ENCODE data around the gene KLF13. TPM values are rescaled to one million over a fixed set of nuclear protein-coding genes. Genes with fewer than 3 reads are reported as not detected.

KLF13 gene
- total RNA-seq, 2 donors from 2014 or later: 18.7 to 18.9 TPM

DNA sequence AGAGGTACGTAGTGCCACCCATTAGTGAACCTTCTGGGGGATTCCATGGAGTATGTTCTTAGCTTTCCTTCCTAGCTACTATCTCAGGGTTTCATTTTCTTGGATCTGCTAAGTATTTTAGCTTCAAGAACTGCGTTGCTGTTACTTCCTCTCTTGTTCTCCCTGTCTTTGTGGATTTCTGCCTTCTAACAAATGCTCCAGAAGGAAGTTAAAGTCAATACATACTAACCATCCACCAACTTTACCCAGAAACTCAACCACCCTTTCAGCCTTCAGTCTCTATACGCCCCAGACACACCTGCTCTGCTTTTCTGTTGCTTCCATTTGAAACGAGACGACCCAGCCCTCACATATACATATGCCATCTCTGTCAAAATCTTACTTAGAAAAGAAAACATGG lies 2.4 kb upstream of the KLF13 start:
- H3K4me1 Mint-ChIP-seq: peaks cover 28% of the 10 kb centered on the region
- Histone ChIP-seq H3K4me1 (ENCODE audit: control insufficient read depth, insufficient read depth, low read length) (no peaks in the 10 kb centered on the region), H3K4me3 (ENCODE audit: low read length) (no peak overlapping the region), H3K27ac (ENCODE audit: low read depth, low read length) (no peak overlapping the region), H3K36me3 (ENCODE audit: control insufficient read depth, insufficient read depth, low read length) (no peaks in the 10 kb centered on the region), H3K27me3 (ENCODE audit: control insufficient read depth, insufficient read depth, low read length, poor library complexity, severe bottlenecking) (peaks cover 59% of the 10 kb centered on the region), H3K9me3 (ENCODE audit: control insufficient read depth, low read length) (peaks cover 8% of the 10 kb centered on the region), H3K9ac (ENCODE audit: extremely low read depth, low read length, poor library complexity, severe bottlenecking) (no peak overlapping the region)
- H3K36me3 Mint-ChIP-seq (ENCODE audit: low read depth): no peaks in the 10 kb centered on the region
- H3K27ac Mint-ChIP-seq: no peak overlapping the region
- H3K4me3 Mint-ChIP-seq: peak overlapping the region; percentile 69
- no peak for DNase-seq
- WGBS, 2 experiments (ENCODE audit: insufficient coverage in 1 of 2, insufficient read length in 1 of 2): 86 to 100% methylated on average over 2 to 4 of the region's 5 CpGs
- TF ChIP-seq, protein P1, sequence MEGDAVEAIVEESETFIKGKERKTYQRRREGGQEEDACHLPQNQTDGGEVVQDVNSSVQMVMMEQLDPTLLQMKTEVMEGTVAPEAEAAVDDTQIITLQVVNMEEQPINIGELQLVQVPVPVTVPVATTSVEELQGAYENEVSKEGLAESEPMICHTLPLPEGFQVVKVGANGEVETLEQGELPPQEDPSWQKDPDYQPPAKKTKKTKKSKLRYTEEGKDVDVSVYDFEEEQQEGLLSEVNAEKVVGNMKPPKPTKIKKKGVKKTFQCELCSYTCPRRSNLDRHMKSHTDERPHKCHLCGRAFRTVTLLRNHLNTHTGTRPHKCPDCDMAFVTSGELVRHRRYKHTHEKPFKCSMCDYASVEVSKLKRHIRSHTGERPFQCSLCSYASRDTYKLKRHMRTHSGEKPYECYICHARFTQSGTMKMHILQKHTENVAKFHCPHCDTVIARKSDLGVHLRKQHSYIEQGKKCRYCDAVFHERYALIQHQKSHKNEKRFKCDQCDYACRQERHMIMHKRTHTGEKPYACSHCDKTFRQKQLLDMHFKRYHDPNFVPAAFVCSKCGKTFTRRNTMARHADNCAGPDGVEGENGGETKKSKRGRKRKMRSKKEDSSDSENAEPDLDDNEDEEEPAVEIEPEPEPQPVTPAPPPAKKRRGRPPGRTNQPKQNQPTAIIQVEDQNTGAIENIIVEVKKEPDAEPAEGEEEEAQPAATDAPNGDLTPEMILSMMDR (conservative IDR thresholded peaks at IDR 0.05): no peak
- peaks cover 33% of the 10 kb centered on the region for H3K27me3 Mint-ChIP-seq (ENCODE audit: insufficient read depth)
- peaks cover 7% of the 10 kb centered on the region for H3K9me3 Mint-ChIP-seq

DNA sequence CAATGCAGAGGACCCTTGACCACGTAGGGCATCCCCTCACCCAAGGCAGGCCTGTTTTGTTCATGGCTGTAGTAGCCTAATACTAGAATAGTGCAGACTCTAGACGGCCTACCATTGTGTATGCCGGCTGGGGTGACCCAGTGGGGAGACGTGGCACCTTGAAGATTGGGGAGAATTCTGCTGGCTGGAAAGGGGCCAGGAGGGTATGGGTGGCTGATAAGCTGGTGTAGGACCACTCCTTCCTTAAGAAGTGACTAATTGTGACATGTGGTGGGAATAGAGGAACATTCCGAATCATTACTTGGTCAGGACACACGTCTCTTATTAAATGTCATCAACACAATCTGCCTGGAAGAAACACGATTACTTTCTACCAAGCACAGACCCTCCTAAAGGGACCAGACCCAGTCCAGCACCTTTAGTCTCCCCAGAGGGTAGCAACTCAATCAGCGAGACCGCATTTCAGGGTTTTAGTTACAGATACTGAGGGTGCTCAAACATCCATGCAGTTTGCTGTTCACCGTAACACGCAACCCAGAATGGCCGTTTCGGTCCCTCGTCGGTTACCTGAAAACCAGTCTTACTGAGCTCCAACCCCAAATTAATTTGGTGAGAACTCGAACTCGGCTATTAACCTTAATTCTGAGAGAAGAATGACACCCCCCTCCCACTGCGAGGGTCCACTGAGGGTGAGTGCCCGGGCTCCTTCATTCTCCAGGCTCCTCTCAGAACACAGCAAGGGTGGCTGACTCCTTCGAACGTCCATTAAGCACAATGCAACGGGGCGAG lies 1.6 kb upstream of the KLF13 start:
- Histone ChIP-seq H3K27ac (ENCODE audit: low read depth, low read length) (no peak overlapping the region), H3K36me3 (ENCODE audit: control insufficient read depth, insufficient read depth, low read length) (no peaks in the 10 kb centered on the region), H3K9ac (ENCODE audit: extremely low read depth, low read length, poor library complexity, severe bottlenecking) (no peak overlapping the region), H3K4me3 (ENCODE audit: low read length) (peak overlapping the region; percentile 77), H3K27me3 (ENCODE audit: control insufficient read depth, insufficient read depth, low read length, poor library complexity, severe bottlenecking) (peaks cover 54% of the 10 kb centered on the region), H3K9me3 (ENCODE audit: control insufficient read depth, low read length) (peaks cover 8% of the 10 kb centered on the region), H3K4me1 (ENCODE audit: control insufficient read depth, insufficient read depth, low read length) (no peaks in the 10 kb centered on the region)
- WGBS, 2 experiments (ENCODE audit: insufficient coverage in 1 of 2, insufficient read length in 1 of 2): 67 to 75% methylated on average over 17 to 23 of the region's 23 CpGs
- Mint-ChIP-seq H3K27ac (no peak overlapping the region), H3K4me3 (peak overlapping the region; percentile 69), H3K36me3 (ENCODE audit: low read depth) (no peaks in the 10 kb centered on the region), H3K9me3 (peaks cover 7% of the 10 kb centered on the region), H3K4me1 (peaks cover 20% of the 10 kb centered on the region), H3K27me3 (ENCODE audit: insufficient read depth) (peaks cover 33% of the 10 kb centered on the region)
- no peak for DNase-seq
- TF ChIP-seq, protein P1 (conservative IDR thresholded peaks at IDR 0.05): no peak

DNA sequence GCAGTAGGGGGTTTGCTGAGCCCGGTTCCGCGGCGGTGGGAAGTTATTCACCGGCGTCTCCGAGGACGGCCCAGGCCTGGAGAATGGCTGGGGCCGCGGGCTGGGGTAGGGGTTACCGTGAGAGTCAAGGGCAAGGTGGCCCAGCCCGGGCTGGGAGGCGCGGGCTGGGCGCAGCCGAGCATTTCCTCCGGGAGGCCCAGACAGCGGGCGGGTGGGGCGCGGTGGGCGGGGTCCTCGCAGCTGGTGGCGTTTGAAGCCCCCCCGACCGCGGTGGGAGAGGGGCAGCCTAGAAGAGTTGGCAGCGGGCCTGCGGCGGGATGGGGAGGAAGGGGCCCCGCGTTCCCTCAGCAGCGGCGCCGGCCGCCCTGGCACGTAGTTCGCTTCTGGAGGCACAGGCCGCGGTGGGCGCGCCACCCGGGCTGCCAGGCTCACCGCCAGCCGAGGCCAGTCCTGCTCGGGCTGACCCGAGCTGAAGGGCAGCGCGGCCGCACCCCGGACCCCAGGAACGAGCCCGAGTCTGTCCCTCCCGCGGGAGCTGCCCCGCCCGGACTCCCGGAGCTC lies 960 bp upstream of the KLF13 start:
- whole genome bisulfite sequencing, 2 experiments (ENCODE audit: insufficient coverage in 1 of 2, insufficient read length in 1 of 2): 0% methylated on average over 6 to 58 of the region's 58 CpGs
- Mint-ChIP-seq H3K27ac (no peak overlapping the region), H3K9me3 (peaks cover 7% of the 10 kb centered on the region), H3K36me3 (ENCODE audit: low read depth) (no peaks in the 10 kb centered on the region), H3K27me3 (ENCODE audit: insufficient read depth) (peaks cover 33% of the 10 kb centered on the region), H3K4me1 (peaks cover 15% of the 10 kb centered on the region), H3K4me3 (peak overlapping the region; percentile 69)
- DNase-seq: peak; percentile 77
- H3K36me3 ChIP-seq (ENCODE audit: control insufficient read depth, insufficient read depth, low read length): no peaks in the 10 kb centered on the region
- H3K4me3 ChIP-seq (ENCODE audit: low read length): peak overlapping the region; percentile 77
- no peaks in the 10 kb centered on the region for H3K4me1 ChIP-seq (ENCODE audit: control insufficient read depth, insufficient read depth, low read length)
- H3K9ac ChIP-seq (ENCODE audit: extremely low read depth, low read length, poor library complexity, severe bottlenecking): peak overlapping the region; percentile 25
- H3K27ac ChIP-seq (ENCODE audit: low read depth, low read length): peak overlapping the region; percentile 86
- TF ChIP-seq, protein P1 (conservative IDR thresholded peaks at IDR 0.05): no peak
- H3K27me3 ChIP-seq (ENCODE audit: control insufficient read depth, insufficient read depth, low read length, poor library complexity, severe bottlenecking): peaks cover 54% of the 10 kb centered on the region
- peaks cover 8% of the 10 kb centered on the region for H3K9me3 ChIP-seq (ENCODE audit: control insufficient read depth, low read length)
